ENCODE results near the gene TRAF3IP1.

GRCh38 chr2:238383743-238384380 is 63.5 kb downstream of the TRAF3IP1 start:
- TF ChIP-seq CTCF (IDR thresholded peaks at IDR 0.05; ENCODE audit: low read depth, low read length, poor library complexity, severe bottlenecking) (no peak), EZH2phosphoT487 (IDR thresholded peaks at IDR 0.05; ENCODE audit: borderline replicate concordance, low read length) (no peak)
